GM12864 (cell line): Measurements from ENCODE around the gene CPXM2.

Source experiments
- DNase-seq: peaks from one replicate; pipeline ENCODE4 v3.0.0-alpha.2; 2011; ENCODE audit warnings: low read depth
- H3K4me3 ChIP-seq: 2 replicates; pipeline ENCODE4 v1.5.1; 2011; ENCODE audit warnings: mild to moderate bottlenecking, low read depth, low read length, control low read depth
- TF ChIP-seq, protein P1 (sequence below): IDR thresholded peaks from 2 replicates; pipeline ENCODE4 v1.5.1; 2011; ENCODE audit warnings: low read depth, mild to moderate bottlenecking, moderate library complexity, low read length, control low read depth, inconsistent platforms; ENCODE audit errors: missing control alignments

CPXM2 gene

DNA sequence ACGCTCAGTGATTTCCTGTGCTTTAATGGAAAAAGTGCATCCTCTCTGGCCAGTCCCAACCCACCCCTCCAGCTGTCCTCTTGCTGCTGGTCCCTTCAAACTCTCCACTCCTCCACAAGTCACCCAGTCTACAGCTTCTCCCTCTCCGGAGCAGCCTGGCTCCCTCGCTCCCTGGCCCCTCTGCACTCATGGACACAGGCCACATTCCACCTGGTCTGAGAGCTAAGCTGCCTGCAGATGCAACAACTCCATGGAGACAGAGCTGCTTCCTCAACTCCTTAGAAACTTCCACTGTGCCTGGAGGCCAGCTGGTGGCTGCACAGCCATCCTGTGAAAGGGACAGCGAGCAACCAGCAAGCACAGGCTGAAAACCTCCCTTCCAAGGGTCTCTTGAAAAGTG is 137.5 kb downstream of the CPXM2 start:
- H3K4me3 ChIP-seq = no peak overlapping the region
- DNase-seq = no peak
- TF ChIP-seq, protein P1, sequence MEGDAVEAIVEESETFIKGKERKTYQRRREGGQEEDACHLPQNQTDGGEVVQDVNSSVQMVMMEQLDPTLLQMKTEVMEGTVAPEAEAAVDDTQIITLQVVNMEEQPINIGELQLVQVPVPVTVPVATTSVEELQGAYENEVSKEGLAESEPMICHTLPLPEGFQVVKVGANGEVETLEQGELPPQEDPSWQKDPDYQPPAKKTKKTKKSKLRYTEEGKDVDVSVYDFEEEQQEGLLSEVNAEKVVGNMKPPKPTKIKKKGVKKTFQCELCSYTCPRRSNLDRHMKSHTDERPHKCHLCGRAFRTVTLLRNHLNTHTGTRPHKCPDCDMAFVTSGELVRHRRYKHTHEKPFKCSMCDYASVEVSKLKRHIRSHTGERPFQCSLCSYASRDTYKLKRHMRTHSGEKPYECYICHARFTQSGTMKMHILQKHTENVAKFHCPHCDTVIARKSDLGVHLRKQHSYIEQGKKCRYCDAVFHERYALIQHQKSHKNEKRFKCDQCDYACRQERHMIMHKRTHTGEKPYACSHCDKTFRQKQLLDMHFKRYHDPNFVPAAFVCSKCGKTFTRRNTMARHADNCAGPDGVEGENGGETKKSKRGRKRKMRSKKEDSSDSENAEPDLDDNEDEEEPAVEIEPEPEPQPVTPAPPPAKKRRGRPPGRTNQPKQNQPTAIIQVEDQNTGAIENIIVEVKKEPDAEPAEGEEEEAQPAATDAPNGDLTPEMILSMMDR = no peak

DNA sequence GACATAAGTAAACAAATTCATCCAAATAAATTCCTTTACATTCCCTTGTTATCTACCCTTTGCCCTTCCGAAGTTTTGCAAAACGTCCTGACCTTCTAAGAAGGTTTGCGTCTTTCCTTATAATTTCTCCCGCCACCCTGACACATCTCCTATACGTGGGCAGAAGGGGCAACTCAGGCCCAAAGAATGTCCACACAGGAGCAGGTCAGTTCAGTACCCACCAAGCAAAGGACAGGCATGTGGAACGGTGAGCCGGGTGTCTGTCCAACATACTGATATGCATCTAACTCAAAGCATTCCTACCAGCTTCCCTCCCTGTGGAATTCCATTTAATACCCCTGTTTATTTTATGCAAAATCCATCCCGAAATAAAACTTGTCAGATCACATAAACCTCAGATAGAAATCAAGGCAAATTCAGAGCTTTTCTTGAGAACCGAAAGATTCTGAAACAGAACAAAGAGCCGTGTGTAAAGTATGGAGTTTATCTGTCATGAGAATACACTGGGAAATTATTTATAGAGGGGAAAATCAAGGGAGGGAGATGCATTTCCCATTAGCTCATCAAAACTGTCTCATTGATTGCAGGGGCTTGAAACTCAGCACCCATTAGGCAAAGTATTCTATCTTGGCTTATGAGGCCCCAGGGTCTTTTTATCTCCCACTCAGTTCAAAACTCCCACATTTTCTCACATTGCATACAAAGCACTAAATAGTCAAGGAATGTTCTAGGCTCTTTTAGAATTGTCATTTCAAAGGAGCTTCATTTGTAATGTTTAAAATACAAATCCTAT is 140.1 kb downstream of the CPXM2 start:
- no peak overlapping the region for H3K4me3 ChIP-seq
- DNase-seq = no peak
- TF ChIP-seq, protein P1 = no peak

DNA sequence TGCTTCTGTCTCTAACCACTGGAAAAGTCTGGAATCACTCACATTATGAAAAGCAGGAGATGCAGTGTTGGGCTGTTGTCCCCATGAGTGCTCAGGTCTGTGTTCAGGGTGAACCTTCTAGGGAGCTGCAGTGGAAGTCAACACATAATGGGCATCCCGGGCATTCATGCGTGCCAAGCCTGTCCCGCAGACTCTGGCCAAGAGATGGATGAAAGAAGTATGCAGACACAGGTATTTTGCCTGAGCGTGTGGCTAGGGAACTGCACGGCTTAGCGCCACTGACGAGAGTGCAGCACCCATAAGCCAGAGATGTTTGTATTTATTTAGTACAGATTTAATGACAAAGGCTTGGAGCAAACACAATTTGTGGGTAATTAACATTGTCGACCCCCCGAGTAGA is 140.7 kb downstream of the CPXM2 start:
- TF ChIP-seq, protein P1 = no peak
- no peak for DNase-seq

DNA sequence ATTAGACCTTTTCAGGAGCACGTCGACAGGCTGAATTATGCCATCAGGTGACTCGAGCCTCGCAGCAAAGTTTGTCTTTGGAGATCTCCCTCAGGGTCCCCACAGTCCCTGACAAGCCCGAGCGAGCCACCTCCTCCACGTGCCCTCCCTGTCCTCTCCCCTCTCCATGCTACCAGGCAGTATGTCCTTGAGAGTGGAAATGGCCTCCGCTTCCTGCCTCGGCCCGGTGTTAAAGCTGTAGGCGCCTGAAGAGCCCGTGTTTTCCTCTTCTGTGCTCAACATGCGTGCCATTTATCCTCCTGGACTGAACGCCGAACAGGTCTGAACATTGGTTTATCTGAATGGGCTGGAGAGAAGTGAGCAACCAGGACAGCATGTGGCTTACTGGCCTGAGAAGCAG is 142.9 kb downstream of the CPXM2 start:
- TF ChIP-seq, protein P1 = no peak
- no peak overlapping the region for H3K4me3 ChIP-seq
- DNase-seq = no peak

More for the DNA sequence above, 140.7 kb downstream of the CPXM2 start:
- no peak overlapping the region for H3K4me3 ChIP-seq

DNA sequence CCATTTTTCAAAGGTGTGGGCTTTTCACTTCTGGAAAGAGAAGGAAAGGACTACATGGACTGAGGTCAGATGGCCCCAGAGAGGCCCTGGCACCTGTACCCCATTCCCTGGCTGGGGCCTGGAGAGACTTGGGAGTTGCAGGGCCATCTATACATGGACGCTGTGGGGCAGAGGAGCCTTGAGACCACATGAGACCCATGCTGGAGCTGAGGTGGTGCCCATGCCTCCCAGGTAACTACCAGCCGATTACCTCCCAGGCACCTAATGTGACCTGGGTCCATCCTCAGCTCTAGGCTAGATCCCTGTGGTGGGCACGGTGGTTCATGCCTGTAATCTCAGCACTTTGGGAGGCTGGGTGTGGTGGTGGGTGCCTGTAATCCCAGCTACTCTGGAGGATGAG is 144.2 kb downstream of the CPXM2 start:
- TF ChIP-seq, protein P1 = no peak
- no peak overlapping the region for H3K4me3 ChIP-seq
- DNase-seq = no peak

DNA sequence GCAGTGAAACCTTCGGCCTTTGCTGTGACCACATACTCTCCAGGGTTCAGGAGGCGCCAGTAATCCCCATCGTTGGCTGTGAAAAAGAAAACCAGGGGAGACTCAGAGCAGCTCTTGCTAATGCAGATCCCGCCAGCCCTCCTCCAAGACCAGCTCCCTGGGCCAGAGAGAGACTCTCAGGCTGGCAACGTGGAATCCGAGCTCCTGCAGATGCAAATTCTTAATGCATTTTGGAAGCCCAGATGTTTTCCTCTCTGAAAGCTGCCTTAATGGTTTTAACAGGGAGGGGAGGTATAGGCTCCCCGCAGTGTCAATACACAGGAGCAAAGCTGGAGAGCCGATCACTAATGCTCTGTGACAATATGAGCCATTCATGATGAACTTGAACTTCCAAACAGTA is 144.7 kb downstream of the CPXM2 start:
- no peak overlapping the region for H3K4me3 ChIP-seq
- DNase-seq = no peak
- TF ChIP-seq, protein P1 = no peak

DNA sequence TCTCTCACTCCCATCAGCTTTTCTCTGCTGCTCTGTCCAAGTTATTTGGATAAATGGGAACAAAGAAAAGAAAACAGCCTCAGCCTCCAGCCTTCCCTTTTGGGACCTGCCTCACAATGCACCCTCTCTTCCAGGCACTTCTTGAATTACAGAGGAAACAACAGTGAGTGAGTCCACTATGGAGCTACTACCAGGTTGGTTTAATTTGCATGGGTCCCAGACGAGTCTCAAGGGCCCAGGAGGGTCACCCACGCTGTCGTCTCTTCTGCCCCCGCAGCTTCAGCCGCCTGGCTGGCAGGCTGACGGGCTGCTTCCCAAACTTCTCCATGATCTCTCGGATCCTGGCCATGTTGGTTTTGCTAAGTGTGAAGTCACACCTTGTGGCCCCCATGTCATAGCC is 145.1 kb downstream of the CPXM2 start:
- no peak for DNase-seq
- TF ChIP-seq, protein P1 = no peak

More for the DNA sequence above, 145.1 kb downstream of the CPXM2 start:
- no peak overlapping the region for H3K4me3 ChIP-seq
